Breast epithelium (tissue), 3 donors: ENCODE data around the gene DNAL1.

Source experiments
- CTCF ChIP-seq, 3 donors: fragments of 450-650 bp; IDR thresholded peaks; one replicate each; pipeline ENCODE4 v1.5.1; 2016 to 2017; ENCODE audit warnings: antibody characterized with exemption in 3 of 3, mild to moderate bottlenecking in 3 of 3, moderate library complexity in 3 of 3
- POLR2AphosphoS5 ChIP-seq, 3 donors: sonication (generic); formaldehyde crosslinking; IDR thresholded peaks; one replicate each; pipeline ENCODE4 v1.6.1; 2017; ENCODE audit warnings: antibody characterized with exemption in 3 of 3

- TF ChIP-seq CTCF (IDR thresholded peaks at IDR 0.05) (no peak), POLR2AphosphoS5 (IDR thresholded peaks at IDR 0.05) (no peak)
Measured at GRCh38 chr14:73612339-73613045, 32.3 kb upstream of the DNAL1 start, which contains the start of gene ACOT6.
